GM11168 (cell line): ENCODE data around the gene SAV1.
"Not testable (repeated sequence)": the region's sequence is repeated elsewhere in the genome, so short reads cannot be mapped to it uniquely, and the experiment has no call there.

Source experiments
- in situ Hi-C: fragments of 300-500 bp; cut with MboI; formaldehyde crosslinking; loops from one replicate; pipeline ENCODE4 v1.12.0; 2022; ENCODE audit warnings: low sequenced_read_pairs; ENCODE audit not compliant: unreplicated experiment

Gene SAV1

GRCh38 chr14:50667996-50668825 is at the start of gene SAV1:
Gene SAV1 (minus strand): TSS chr14:50668306. CDS start chr14:50667967, 339 bp downstream.
- in situ Hi-C loops: no loop called here

- in situ Hi-C loops: loop anchor here (10.0 kb wide), 1 partner anchor 93 kb away; no protein-coding TSS in a partner anchor
Observed at GRCh38 chr14:50717811-50718210, 49.7 kb upstream of the SAV1 start.

GRCh38 chr14:50714450-50715073 is 46.5 kb upstream of the SAV1 start:
- in situ Hi-C loops: loop anchor here (10.0 kb wide), 1 partner anchor 90 kb away; no protein-coding TSS in a partner anchor

- in situ Hi-C loops: loop anchor here (10.0 kb wide), 1 partner anchor 86 kb away; no protein-coding TSS in a partner anchor
Observed at GRCh38 chr14:50711043-50711442, 42.9 kb upstream of the SAV1 start.

- in situ Hi-C loops: no loop called here
Observed at GRCh38 chr14:50705026-50705593, 37.0 kb upstream of the SAV1 start.

GRCh38 chr14:50704454-50705010 is 36.4 kb upstream of the SAV1 start:
- in situ Hi-C loops: no loop called here

GRCh38 chr14:50697659-50698290 is 29.7 kb upstream of the SAV1 start:
- in situ Hi-C loops: no loop called here

GRCh38 chr14:50694260-50694659 is 26.2 kb upstream of the SAV1 start:
- in situ Hi-C loops: not testable (repeated sequence)

- in situ Hi-C loops: no loop called here
Observed at GRCh38 chr14:50688875-50689274, 20.8 kb upstream of the SAV1 start.

GRCh38 chr14:50679674-50680073 is 11.6 kb upstream of the SAV1 start:
- in situ Hi-C loops: no loop called here

GRCh38 chr14:50678163-50678562 is 10.1 kb upstream of the SAV1 start:
- in situ Hi-C loops: no loop called here

- in situ Hi-C loops: no loop called here
Observed at GRCh38 chr14:50677527-50678063, 9.5 kb upstream of the SAV1 start.

GRCh38 chr14:50676814-50677516 is 8.9 kb upstream of the SAV1 start:
- in situ Hi-C loops: no loop called here

- in situ Hi-C loops: no loop called here
Observed at GRCh38 chr14:50675597-50675996, 7.5 kb upstream of the SAV1 start.

GRCh38 chr14:50670866-50671256 is 2.8 kb upstream of the SAV1 start:
- in situ Hi-C loops: no loop called here

- in situ Hi-C loops: no loop called here
Observed at GRCh38 chr14:50670196-50670865, 2.2 kb upstream of the SAV1 start.

GRCh38 chr14:50669441-50669986 is 1.4 kb upstream of the SAV1 start:
- in situ Hi-C loops: no loop called here

GRCh38 chr14:50668826-50669143 is 679 bp upstream of the SAV1 start:
- in situ Hi-C loops: no loop called here

- in situ Hi-C loops: no loop called here
Observed at GRCh38 chr14:50667684-50667995, 466 bp downstream of the SAV1 start.
